Keratinocyte (primary cell): Measurements from ENCODE around the gene GPD1.

Source experiments
- EZH2 ChIP-seq: IDR thresholded peaks from one replicate; pipeline ENCODE4 v1.6.1; 2012; ENCODE audit warnings: inconsistent platforms, mild to moderate bottlenecking, low read length, moderate library complexity
- TF ChIP-seq, protein P1 (sequence below), 3 experiments: IDR thresholded peaks in 1 of 3; conservative IDR thresholded peaks in 1 of 3; optimal IDR thresholded peaks in 1 of 3; 2 replicates in 2 of 3; 3 replicates in 1 of 3; pipeline versions ENCODE3 to v1.5.1; 2011; ENCODE audit warnings: low read length in 3 of 3, mild to moderate bottlenecking in 3 of 3, moderate library complexity in 2 of 3, control low read depth in 1 of 3, inconsistent platforms in 1 of 3; ENCODE audit not compliant: insufficient read depth in 2 of 3; ENCODE audit errors: extremely low read depth in 1 of 3

DNA sequence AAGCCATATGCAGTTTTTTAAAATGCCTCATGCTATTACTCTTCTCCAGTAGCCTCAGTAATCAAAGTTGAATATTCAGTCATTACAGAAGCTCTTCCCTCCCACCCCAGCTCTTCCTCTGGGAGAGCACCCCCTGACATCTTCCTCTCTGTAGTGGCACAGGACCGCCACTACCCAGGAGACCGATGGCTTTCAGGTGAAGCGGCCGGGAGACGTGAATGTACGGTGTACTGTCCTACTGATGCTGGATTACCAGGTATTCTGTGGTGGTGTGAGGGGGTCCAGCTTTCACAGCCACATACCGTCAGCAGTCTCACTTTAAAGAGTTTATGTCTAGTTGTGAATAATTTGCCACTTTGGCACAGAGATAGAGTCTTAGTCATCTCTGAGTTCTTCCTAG, 14.1 kb upstream of the GPD1 start:
- TF ChIP-seq, protein P1, sequence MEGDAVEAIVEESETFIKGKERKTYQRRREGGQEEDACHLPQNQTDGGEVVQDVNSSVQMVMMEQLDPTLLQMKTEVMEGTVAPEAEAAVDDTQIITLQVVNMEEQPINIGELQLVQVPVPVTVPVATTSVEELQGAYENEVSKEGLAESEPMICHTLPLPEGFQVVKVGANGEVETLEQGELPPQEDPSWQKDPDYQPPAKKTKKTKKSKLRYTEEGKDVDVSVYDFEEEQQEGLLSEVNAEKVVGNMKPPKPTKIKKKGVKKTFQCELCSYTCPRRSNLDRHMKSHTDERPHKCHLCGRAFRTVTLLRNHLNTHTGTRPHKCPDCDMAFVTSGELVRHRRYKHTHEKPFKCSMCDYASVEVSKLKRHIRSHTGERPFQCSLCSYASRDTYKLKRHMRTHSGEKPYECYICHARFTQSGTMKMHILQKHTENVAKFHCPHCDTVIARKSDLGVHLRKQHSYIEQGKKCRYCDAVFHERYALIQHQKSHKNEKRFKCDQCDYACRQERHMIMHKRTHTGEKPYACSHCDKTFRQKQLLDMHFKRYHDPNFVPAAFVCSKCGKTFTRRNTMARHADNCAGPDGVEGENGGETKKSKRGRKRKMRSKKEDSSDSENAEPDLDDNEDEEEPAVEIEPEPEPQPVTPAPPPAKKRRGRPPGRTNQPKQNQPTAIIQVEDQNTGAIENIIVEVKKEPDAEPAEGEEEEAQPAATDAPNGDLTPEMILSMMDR (optimal IDR thresholded peaks at IDR 0.05 in 1 of 3, IDR thresholded peaks at IDR 0.05 in 1 of 3, conservative IDR thresholded peaks at IDR 0.05 in 1 of 3; ENCODE audit: extremely low read depth in 1 of 3, insufficient read depth in 2 of 3, low read length in 3 of 3) = no peak
- TF ChIP-seq EZH2 = no peak
